Keratinocyte (primary cell): ENCODE results near the gene MALSU1. TPM values are rescaled to one million over a fixed set of nuclear protein-coding genes. Genes with fewer than 3 reads are reported as not detected.
A peak's percentile ranks its signal among the peaks of the same experiment; 100 is the strongest.

ENCODE experiments used
- DNase-seq: peaks from one replicate; pipeline ENCODE4 v3.0.0-alpha.2; 2011; ENCODE audit warnings: low read depth, missing footprints, low spot score
- FAIRE-seq: peaks from 2 replicates; lab custom pipeline; 2011; peaks lifted over from hg19 to GRCh38; lab: Jason Lieb, UNC
- H2AFZ ChIP-seq: 2 replicates; pipeline ENCODE4 v1.6.0; 2012; ENCODE audit warnings: low read length, control low read depth, inconsistent platforms; ENCODE audit not compliant: control insufficient read depth
- H3K27ac ChIP-seq: 2 replicates; pipeline ENCODE4 v1.5.1; 2011; ENCODE audit warnings: low read length; ENCODE audit not compliant: control insufficient read depth, insufficient read depth
- H3K27me3 ChIP-seq: 3 replicates; pipeline ENCODE4 v1.6.0; 2011; ENCODE audit warnings: low read length; ENCODE audit not compliant: control insufficient read depth, insufficient read depth; ENCODE audit errors: extremely low read depth
- H3K36me3 ChIP-seq, 2 experiments: 2 replicates in 1 of 2; 3 replicates in 1 of 2; pipeline ENCODE4 v1.5.1; 2011; ENCODE audit warnings: low read length in 2 of 2, mild to moderate bottlenecking in 1 of 2; ENCODE audit not compliant: control insufficient read depth in 2 of 2, insufficient read depth in 2 of 2; ENCODE audit errors: extremely low read depth in 1 of 2
- H3K4me1 ChIP-seq: 3 replicates; pipeline ENCODE4 v1.5.1; 2011; ENCODE audit warnings: low read length; ENCODE audit not compliant: control insufficient read depth, insufficient read depth; ENCODE audit errors: extremely low read depth
- H3K4me2 ChIP-seq: 3 replicates; pipeline ENCODE4 v1.6.0; 2011; ENCODE audit warnings: low read depth, low read length; ENCODE audit not compliant: control insufficient read depth, insufficient read depth; ENCODE audit errors: extremely low read depth
- H3K4me3 ChIP-seq, 3 experiments: fragments of 200-600 bp in 1 of 3; sonication (generic) in 1 of 3; 2 replicates in 2 of 3; 3 replicates in 1 of 3; pipeline ENCODE4 v1.5.1; 2011 to 2016; ENCODE audit warnings: low read length in 3 of 3, mild to moderate bottlenecking in 3 of 3, control low read depth in 2 of 3, inconsistent platforms in 1 of 3, low read depth in 1 of 3, mixed read lengths in 1 of 3, mixed run types in 1 of 3, moderate library complexity in 1 of 3; ENCODE audit not compliant: control insufficient read depth in 2 of 3, insufficient read depth in 2 of 3; ENCODE audit errors: extremely low read depth in 1 of 3
- H3K79me2 ChIP-seq: 2 replicates; pipeline ENCODE4 v1.6.0; 2012; ENCODE audit warnings: low read length; ENCODE audit not compliant: control insufficient read depth, insufficient read depth
- H3K9ac ChIP-seq: 3 replicates; pipeline ENCODE4 v1.6.0; 2011; ENCODE audit warnings: low read length; ENCODE audit not compliant: control insufficient read depth, insufficient read depth; ENCODE audit errors: extremely low read depth
- H3K9me1 ChIP-seq: 3 replicates; pipeline ENCODE4 v1.6.0; 2011; ENCODE audit warnings: low read length; ENCODE audit not compliant: control insufficient read depth, insufficient read depth; ENCODE audit errors: extremely low read depth
- H3K9me3 ChIP-seq: 2 replicates; pipeline ENCODE4 v1.5.1; 2012; ENCODE audit warnings: low read depth, low read length; ENCODE audit not compliant: control insufficient read depth
- H4K20me1 ChIP-seq: 3 replicates; pipeline ENCODE4 v1.6.0; 2011; ENCODE audit warnings: low read length; ENCODE audit not compliant: control insufficient read depth, insufficient read depth; ENCODE audit errors: extremely low read depth
- CTCF ChIP-seq, 3 experiments: IDR thresholded peaks in 1 of 3; conservative IDR thresholded peaks in 1 of 3; optimal IDR thresholded peaks in 1 of 3; 2 replicates in 2 of 3; 3 replicates in 1 of 3; pipeline versions ENCODE3 to v1.5.1; 2011; ENCODE audit warnings: low read length in 3 of 3, mild to moderate bottlenecking in 3 of 3, moderate library complexity in 2 of 3, control low read depth in 1 of 3, inconsistent platforms in 1 of 3; ENCODE audit not compliant: insufficient read depth in 2 of 3; ENCODE audit errors: extremely low read depth in 1 of 3
- EZH2 ChIP-seq: IDR thresholded peaks from one replicate; pipeline ENCODE4 v1.6.1; 2012; ENCODE audit warnings: inconsistent platforms, mild to moderate bottlenecking, low read length, moderate library complexity
- dilution Hi-C: fragments of 300-500 bp; cut with MboI; formaldehyde crosslinking; loops from one replicate; pipeline ENCODE4 v1.7.0; 2020; ENCODE audit warnings: low sequenced_read_pairs; ENCODE audit not compliant: extremely low pct_ligation_motif_present
- polyA plus RNA-seq, 5 experiments: library from polyadenylated mRNA; depleted of rRNA in 3 of 5; stranded (reverse) in 3 of 5; stranded (forward) in 1 of 5; unstranded in 1 of 5; fragments of >200 nt; gene quantifications; 1 replicate in 1 of 5; 2 replicates in 3 of 5; 3 replicates in 1 of 5; pipeline versions ENCODE4 v1.2.1 to v1.2.3, GENCODE V29; 2011 to 2012; ENCODE audit warnings: missing spikeins in 2 of 5, low read depth in 1 of 5, low replicate concordance in 1 of 5

The MALSU1 gene
- polyA plus RNA-seq, 1 donor (not counting 4 experiments of a cell fraction or from before 2014, with no cell fraction given), result 67.8 TPM

- Histone ChIP-seq H3K79me2 (peaks cover 12% of the 10 kb centered on the region), H3K4me1 (peaks cover 19% of the 10 kb centered on the region), H3K9me1 (no peaks in the 10 kb centered on the region), H3K36me3 (no peaks in the 10 kb centered on the region), H3K27ac (no peak overlapping the region), H3K9me3 (no peaks in the 10 kb centered on the region), H3K4me2 (no peak overlapping the region), H4K20me1 (no peaks in the 10 kb centered on the region), H2AFZ (no peak overlapping the region), H3K27me3 (no peaks in the 10 kb centered on the region), H3K9ac (no peak overlapping the region), H3K4me3 (no peak overlapping the region)
- FAIRE-seq (no peak), DNase-seq (no peak)
- dilution Hi-C loops, result no loop called here
- TF ChIP-seq EZH2, result no peak
- no peak for TF ChIP-seq CTCF (optimal IDR thresholded peaks at IDR 0.05 in 1 of 3, IDR thresholded peaks at IDR 0.05 in 1 of 3, conservative IDR thresholded peaks at IDR 0.05 in 1 of 3; ENCODE audit: extremely low read depth in 1 of 3, insufficient read depth in 2 of 3, low read length in 3 of 3)
Measured at GRCh38 chr7:23295401-23295697, 3.8 kb upstream of the MALSU1 start.

GRCh38 chr7:23298141-23298881 lies 828 bp upstream of the MALSU1 start:
- no peak for FAIRE-seq
- no peaks in the 10 kb centered on the region for H4K20me1 ChIP-seq
- H3K9me3 ChIP-seq, result no peaks in the 10 kb centered on the region
- peak overlapping the region; percentile 91 for H3K9ac ChIP-seq
- TF ChIP-seq CTCF (optimal IDR thresholded peaks at IDR 0.05 in 1 of 3, IDR thresholded peaks at IDR 0.05 in 1 of 3, conservative IDR thresholded peaks at IDR 0.05 in 1 of 3; ENCODE audit: extremely low read depth in 1 of 3, insufficient read depth in 2 of 3, low read length in 3 of 3), result no peak
- TF ChIP-seq EZH2, result no peak
- dilution Hi-C loops, result no loop called here
- DNase-seq, result no peak
- peaks cover 4 to 7% of the 10 kb centered on the region in 2 experiments for H3K36me3 ChIP-seq
- H3K4me1 ChIP-seq, result peaks cover 25% of the 10 kb centered on the region
- no peaks in the 10 kb centered on the region for H3K9me1 ChIP-seq
- peak overlapping the region; percentile 81 for H2AFZ ChIP-seq
- H3K79me2 ChIP-seq, result peaks cover 36% of the 10 kb centered on the region
- no peaks in the 10 kb centered on the region for H3K27me3 ChIP-seq
- peak overlapping the region; percentile 76 for H3K4me2 ChIP-seq
- H3K27ac ChIP-seq, result peak overlapping the region; percentile 83
- peak overlapping the region in 2 of 3 experiments; percentile 46 to 99 for H3K4me3 ChIP-seq
